ENCODE results near the gene RPL15.

Gene RPL15

DNA sequence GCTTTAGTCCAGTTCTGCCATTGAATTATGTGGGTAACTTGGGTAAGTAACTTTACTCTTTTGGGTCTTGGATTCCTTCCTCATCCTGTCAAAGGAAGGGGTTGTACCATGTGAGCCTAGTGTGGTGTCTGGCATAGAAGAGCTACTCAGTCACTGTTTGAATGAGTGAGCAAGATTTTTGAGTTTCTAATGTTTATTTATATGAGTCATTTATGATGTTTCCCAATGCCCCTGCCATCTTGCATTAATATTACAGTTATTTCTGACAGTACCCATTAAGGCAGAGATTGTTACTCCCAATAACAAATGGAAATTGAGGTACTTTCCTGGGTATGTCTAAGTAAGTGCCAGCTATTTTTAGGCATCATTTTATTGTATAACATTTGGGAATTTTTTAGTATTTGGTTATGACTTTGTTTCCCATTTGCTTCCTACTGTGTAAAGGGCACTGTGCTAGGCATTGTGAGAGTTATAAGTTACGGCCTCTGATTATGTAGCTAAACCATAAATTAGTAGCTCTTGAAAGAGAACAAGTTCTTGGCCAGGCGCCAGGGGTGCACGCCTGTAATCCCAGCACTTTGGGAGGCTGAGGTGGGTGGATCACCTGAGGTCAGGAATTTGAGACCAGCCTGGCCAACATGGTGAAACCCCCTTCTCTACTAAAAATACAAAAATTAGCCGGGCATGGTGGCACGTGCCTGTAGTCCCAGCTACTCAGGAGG is 51.7 kb downstream of the RPL15 start:
- DNase-seq: no peak

DNA sequence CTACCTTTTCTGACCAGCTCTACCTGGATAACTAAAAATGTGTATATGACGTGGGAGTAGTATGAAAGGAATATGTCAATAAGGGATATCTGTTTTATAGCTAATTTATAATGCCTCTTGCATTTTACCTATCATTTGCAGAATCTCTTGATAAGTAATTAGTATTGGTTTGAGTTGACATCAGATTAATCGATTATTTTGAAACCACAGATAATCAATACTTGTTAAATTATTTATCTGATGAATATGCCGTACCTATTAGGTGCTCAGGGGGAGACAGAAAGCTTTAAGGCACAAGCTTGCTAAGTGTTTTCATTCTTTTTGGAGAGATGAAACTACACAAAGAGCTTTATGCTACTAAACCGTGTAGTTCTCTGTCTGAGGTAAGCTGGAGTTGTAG is 52.5 kb downstream of the RPL15 start:
- no peak for DNase-seq
